H1 (cell line): ENCODE data around the gene HS6ST1. TPM values are rescaled to one million over a fixed set of nuclear protein-coding genes. Genes with fewer than 3 reads are reported as not detected.

ENCODE experiments used
- CBX8 ChIP-seq: fragments of 300-800, 300-1000 bp; sonication (generic); IDR thresholded peaks from 2 replicates; pipeline ENCODE4 v1.7.1; 2016; ENCODE audit warnings: low read depth, low read length, borderline replicate concordance
- CEBPB ChIP-seq: IDR thresholded peaks from 2 replicates; pipeline ENCODE4 v1.6.1; 2012; ENCODE audit warnings: low read depth, low read length
- EGR1 ChIP-seq: IDR thresholded peaks from 2 replicates; pipeline ENCODE4 v1.6.1; 2011; ENCODE audit warnings: low read depth, low read length, borderline replicate concordance
- EZH2 ChIP-seq: fragments of 200-600 bp; sonication (generic); IDR thresholded peaks from 2 replicates; pipeline ENCODE4 v1.7.1; 2012; ENCODE audit warnings: low read depth, mild to moderate bottlenecking, moderate library complexity, low read length, inconsistent platforms; ENCODE audit not compliant: severe bottlenecking
- GABPA ChIP-seq: IDR thresholded peaks from 2 replicates; pipeline ENCODE4 v1.6.1; 2011; ENCODE audit warnings: mild to moderate bottlenecking, low read length, moderate library complexity, borderline replicate concordance; ENCODE audit not compliant: insufficient read depth
- HDAC2 ChIP-seq, 2 experiments: fragments of 300-600 bp in 1 of 2; sonication (generic) in 1 of 2; IDR thresholded peaks; 2 replicates each; pipeline ENCODE4 v1.6.1; 2011 to 2012; ENCODE audit warnings: low read depth in 2 of 2, low read length in 2 of 2, mild to moderate bottlenecking in 2 of 2, moderate library complexity in 2 of 2, borderline replicate concordance in 1 of 2, inconsistent platforms in 1 of 2
- NRF1 ChIP-seq: IDR thresholded peaks from 2 replicates; pipeline ENCODE4 v1.6.1; 2011; ENCODE audit warnings: mild to moderate bottlenecking, low read depth, low read length, improper control_type of control experiment
- POLR2A ChIP-seq, 2 experiments: IDR thresholded peaks; 1 replicate in 1 of 2; 2 replicates in 1 of 2; pipeline ENCODE4 v1.6.1; 2011; ENCODE audit warnings: low read depth in 2 of 2, low read length in 2 of 2, mild to moderate bottlenecking in 2 of 2; ENCODE audit errors: control extremely low read depth in 1 of 2
- POLR2AphosphoS5 ChIP-seq: IDR thresholded peaks from 2 replicates; pipeline ENCODE4 v1.6.1; 2011; ENCODE audit warnings: low read depth, low read length
- RAD21 ChIP-seq, 2 experiments: IDR thresholded peaks in 1 of 2; conservative IDR thresholded peaks in 1 of 2; 2 replicates each; pipeline ENCODE4 v1.6.1; 2011; ENCODE audit warnings: low read depth in 2 of 2, low read length in 2 of 2, improper control_type of control experiment in 1 of 2, inconsistent platforms in 1 of 2, mild to moderate bottlenecking in 1 of 2, moderate library complexity in 1 of 2
- SP1 ChIP-seq: IDR thresholded peaks from 2 replicates; pipeline ENCODE4 v1.6.1; 2011; ENCODE audit warnings: low read depth, low read length
- polyA plus RNA-seq, 7 experiments: library from polyadenylated mRNA; depleted of rRNA in 3 of 7; stranded (reverse) in 5 of 7; unstranded in 2 of 7; fragments of >200 nt in 5 of 7; fragments of 200-250 nt in 2 of 7; gene quantifications; 1 replicate in 5 of 7; 2 replicates in 1 of 7; 4 replicates in 1 of 7; pipeline versions ENCODE4 v1.2.1 to v1.2.3, GENCODE V29; 2011 to 2013; ENCODE audit warnings: missing spikeins in 2 of 7, mixed read lengths in 2 of 7
- total RNA-seq: library from RNA; stranded (reverse); fragmentation: NEBNext Ultra II Directional; extraction: Animal tissue kit (Norgen Biotek cat#: 25700); gene quantifications from 2 replicates; pipeline ENCODE4 v1.2.1, GENCODE V29; 2021
- TF ChIP-seq, protein P1 (sequence below): fragments of 300-600 bp; sonication (generic); IDR thresholded peaks from 2 replicates; pipeline ENCODE4 v1.7.1; 2012; ENCODE audit warnings: low read length, moderate library complexity, mild to moderate bottlenecking, inconsistent platforms; ENCODE audit not compliant: insufficient replicate concordance

The HS6ST1 gene
- total and polyA plus RNA-seq, 2 of the 8 experiments (the other 6 are each of a cell fraction or from before 2014, with no cell fraction given): 37.4 to 74.6 TPM

DNA sequence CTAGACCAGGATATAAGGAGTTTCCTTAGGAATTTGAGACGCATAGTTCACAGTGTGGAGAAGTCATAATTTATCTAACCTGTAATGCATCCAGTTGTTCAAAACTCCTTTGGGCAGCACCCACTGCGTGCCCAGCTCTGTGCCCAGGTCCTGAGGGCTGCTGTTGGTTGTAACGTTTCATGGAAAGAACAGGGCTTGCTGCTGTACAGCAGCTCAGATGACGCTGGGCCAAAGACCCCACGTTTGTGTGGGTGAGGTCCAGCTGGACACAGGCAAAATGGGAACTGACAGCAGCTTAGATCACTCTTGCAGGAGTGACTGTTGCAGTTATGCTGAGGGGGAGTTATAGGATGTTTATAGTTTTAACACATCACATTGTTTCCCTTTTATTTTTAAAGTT, 30.0 kb upstream of the HS6ST1 start (continued):
- TF ChIP-seq, protein P1, sequence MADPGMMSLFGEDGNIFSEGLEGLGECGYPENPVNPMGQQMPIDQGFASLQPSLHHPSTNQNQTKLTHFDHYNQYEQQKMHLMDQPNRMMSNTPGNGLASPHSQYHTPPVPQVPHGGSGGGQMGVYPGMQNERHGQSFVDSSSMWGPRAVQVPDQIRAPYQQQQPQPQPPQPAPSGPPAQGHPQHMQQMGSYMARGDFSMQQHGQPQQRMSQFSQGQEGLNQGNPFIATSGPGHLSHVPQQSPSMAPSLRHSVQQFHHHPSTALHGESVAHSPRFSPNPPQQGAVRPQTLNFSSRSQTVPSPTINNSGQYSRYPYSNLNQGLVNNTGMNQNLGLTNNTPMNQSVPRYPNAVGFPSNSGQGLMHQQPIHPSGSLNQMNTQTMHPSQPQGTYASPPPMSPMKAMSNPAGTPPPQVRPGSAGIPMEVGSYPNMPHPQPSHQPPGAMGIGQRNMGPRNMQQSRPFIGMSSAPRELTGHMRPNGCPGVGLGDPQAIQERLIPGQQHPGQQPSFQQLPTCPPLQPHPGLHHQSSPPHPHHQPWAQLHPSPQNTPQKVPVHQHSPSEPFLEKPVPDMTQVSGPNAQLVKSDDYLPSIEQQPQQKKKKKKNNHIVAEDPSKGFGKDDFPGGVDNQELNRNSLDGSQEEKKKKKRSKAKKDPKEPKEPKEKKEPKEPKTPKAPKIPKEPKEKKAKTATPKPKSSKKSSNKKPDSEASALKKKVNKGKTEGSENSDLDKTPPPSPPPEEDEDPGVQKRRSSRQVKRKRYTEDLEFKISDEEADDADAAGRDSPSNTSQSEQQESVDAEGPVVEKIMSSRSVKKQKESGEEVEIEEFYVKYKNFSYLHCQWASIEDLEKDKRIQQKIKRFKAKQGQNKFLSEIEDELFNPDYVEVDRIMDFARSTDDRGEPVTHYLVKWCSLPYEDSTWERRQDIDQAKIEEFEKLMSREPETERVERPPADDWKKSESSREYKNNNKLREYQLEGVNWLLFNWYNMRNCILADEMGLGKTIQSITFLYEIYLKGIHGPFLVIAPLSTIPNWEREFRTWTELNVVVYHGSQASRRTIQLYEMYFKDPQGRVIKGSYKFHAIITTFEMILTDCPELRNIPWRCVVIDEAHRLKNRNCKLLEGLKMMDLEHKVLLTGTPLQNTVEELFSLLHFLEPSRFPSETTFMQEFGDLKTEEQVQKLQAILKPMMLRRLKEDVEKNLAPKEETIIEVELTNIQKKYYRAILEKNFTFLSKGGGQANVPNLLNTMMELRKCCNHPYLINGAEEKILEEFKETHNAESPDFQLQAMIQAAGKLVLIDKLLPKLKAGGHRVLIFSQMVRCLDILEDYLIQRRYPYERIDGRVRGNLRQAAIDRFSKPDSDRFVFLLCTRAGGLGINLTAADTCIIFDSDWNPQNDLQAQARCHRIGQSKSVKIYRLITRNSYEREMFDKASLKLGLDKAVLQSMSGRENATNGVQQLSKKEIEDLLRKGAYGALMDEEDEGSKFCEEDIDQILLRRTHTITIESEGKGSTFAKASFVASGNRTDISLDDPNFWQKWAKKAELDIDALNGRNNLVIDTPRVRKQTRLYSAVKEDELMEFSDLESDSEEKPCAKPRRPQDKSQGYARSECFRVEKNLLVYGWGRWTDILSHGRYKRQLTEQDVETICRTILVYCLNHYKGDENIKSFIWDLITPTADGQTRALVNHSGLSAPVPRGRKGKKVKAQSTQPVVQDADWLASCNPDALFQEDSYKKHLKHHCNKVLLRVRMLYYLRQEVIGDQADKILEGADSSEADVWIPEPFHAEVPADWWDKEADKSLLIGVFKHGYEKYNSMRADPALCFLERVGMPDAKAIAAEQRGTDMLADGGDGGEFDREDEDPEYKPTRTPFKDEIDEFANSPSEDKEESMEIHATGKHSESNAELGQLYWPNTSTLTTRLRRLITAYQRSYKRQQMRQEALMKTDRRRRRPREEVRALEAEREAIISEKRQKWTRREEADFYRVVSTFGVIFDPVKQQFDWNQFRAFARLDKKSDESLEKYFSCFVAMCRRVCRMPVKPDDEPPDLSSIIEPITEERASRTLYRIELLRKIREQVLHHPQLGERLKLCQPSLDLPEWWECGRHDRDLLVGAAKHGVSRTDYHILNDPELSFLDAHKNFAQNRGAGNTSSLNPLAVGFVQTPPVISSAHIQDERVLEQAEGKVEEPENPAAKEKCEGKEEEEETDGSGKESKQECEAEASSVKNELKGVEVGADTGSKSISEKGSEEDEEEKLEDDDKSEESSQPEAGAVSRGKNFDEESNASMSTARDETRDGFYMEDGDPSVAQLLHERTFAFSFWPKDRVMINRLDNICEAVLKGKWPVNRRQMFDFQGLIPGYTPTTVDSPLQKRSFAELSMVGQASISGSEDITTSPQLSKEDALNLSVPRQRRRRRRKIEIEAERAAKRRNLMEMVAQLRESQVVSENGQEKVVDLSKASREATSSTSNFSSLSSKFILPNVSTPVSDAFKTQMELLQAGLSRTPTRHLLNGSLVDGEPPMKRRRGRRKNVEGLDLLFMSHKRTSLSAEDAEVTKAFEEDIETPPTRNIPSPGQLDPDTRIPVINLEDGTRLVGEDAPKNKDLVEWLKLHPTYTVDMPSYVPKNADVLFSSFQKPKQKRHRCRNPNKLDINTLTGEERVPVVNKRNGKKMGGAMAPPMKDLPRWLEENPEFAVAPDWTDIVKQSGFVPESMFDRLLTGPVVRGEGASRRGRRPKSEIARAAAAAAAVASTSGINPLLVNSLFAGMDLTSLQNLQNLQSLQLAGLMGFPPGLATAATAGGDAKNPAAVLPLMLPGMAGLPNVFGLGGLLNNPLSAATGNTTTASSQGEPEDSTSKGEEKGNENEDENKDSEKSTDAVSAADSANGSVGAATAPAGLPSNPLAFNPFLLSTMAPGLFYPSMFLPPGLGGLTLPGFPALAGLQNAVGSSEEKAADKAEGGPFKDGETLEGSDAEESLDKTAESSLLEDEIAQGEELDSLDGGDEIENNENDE: no peak
- TF ChIP-seq POLR2AphosphoS5 (no peak), POLR2A (IDR thresholded peaks at IDR 0.05; ENCODE audit: control extremely low read depth in 1 of 2, low read depth in 2 of 2, low read length in 2 of 2) (no peak), HDAC2 (IDR thresholded peaks at IDR 0.05; ENCODE audit: borderline replicate concordance in 1 of 2, low read depth in 2 of 2, low read length in 2 of 2) (no peak), NRF1 (no peak), SP1 (no peak), RAD21 (IDR thresholded peaks at IDR 0.05 in 1 of 2, conservative IDR thresholded peaks at IDR 0.05 in 1 of 2; ENCODE audit: low read depth in 2 of 2, low read length in 2 of 2) (no peak), CBX8 (no peak), GABPA (no peak), EGR1 (no peak), CEBPB (no peak), EZH2 (no peak)
